ENCODE results near the gene SCMH1.
"Not testable (repeated sequence)": the region's sequence is repeated elsewhere in the genome, so short reads cannot be mapped to it uniquely, and the experiment has no call there.

Gene SCMH1

DNA sequence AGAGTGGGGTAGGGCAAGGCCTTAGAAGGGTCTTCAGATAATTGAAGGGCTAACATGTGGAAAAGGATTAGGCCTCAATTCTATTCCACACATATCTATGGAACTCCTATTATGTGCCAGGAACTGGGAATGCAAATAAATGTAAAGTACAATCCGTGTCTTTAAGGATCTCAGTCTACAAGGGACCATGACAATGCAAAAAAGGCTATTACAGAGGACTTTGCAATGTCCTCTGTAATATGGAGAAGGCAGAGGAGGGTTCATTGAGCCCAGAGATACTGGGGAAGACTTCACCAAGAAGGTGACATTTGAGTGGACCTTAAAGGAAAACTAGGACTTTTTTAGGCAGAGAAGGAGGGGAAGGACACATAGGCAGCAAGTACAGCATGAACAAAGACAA lies 4.5 kb upstream of the SCMH1 start:
- DNase-seq = no peak

DNA sequence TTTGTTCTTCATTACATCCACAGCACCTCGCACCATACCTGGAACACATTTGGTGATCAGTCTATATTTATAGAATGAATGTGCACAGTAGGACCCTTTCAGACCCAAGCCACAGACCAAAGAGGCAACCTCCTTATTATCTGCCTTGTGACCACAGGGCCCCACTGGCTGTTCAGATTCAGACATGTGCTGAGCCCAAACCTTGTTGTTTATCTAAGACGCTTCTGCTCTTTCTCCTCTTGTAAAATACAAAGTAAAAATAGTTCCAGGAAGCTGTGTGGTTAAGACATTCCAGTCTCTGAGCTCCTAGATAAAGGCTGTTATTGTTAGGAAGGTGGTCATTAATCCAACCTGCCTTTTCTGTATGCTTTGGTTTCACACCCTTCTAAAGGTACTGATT lies 3.6 kb upstream of the SCMH1 start:
- DNase-seq = no peak

DNA sequence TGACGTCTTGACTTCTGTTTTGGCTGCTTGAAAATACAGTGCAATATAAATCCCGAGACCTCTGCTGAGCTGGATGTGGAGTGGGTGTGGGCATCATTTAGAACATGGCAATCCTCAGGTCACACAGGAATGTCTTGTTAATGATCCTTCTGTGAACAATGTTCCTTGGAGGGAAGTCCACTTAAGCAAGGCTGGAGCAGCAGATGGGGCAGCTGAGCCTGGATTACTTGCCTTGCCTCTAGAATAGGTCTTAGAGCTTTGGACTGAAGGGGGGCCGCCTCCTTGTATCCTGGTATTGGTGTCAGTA lies 926 bp upstream of the SCMH1 start:
- no peak for DNase-seq

DNA sequence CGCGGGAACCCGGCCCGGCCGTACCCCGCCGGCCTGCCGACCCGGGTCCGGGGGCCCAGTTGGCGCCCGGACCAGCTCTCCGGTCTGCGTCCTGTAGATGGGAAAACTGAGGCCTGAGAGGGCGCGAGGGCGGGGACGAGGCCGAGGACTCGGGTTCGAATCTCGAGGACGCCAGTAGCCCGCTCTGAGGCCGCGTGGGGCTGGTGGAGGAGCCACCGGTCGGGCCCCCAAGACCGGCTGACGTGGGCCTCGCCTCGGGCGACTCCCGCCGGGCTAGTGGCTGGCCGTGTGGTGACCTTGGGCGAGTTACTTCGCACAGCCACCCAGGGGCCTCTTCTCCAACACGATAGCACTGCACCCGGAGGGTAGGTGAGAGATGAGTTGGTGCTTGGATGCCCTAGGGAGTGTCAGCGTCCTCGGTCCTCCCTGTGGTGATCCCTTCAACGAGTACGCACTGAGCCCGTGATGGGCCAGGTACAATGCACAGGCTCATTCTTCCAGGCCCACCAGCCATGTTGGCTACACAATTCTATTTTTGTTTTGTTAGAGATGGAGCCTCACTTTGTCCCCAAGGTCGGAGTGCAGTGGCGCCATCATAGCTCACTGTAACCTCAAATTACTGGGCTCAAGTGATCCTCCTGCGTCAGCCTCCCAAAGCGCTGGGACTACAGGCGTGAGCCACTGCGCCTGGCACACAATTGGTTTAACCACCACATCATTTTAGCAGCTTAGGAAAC lies 404 bp upstream of the SCMH1 start:
- no peak for DNase-seq

DNA sequence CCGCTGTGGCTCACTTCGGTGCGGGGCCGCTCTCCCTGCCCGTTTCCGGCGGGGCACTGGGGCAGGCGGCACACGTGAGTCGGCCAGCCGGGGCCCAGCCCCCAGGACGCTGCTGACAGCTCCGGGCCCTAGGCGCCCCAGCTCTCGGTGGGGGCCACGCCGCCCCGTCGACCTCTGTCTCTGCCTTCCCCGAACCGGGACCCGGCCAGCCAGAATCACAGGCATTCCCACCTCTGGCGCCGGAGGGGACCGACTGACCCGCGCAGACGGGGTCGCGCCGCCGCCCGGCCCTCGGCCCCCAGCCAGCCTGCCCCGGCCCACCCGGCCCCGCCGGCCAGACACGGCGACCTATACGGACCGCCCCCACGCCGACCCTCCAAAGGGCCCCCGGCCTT lies 755 bp downstream of the SCMH1 start:
- DNase-seq = no peak

DNA sequence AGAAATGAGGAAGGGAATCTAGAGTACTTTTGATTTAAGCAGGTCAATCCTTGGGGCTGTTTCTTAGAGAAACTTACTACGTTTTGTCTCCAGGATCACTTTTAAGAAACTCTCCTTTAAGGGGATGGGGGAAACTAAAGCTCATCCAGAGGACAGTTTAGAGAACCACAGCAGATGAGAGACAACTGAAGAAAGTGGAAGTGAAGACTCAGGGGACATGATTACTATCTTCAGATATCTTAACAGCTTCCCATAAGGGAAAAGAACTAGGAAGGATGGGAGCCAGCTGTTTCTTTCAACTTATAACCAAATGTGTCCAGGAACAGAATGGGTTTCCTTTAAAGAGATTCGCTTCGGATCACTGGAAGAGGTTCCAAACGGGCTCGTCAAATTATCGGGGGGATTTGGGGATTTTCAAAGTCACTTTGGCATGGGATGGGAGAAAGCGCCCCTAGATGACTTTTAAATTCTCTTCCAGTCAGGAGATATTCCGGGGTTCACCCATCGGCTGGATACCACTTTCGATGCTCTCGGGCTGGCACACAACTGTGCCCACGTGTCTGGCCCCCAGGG lies 1.2 kb downstream of the SCMH1 start:
- DNase-seq = no peak

DNA sequence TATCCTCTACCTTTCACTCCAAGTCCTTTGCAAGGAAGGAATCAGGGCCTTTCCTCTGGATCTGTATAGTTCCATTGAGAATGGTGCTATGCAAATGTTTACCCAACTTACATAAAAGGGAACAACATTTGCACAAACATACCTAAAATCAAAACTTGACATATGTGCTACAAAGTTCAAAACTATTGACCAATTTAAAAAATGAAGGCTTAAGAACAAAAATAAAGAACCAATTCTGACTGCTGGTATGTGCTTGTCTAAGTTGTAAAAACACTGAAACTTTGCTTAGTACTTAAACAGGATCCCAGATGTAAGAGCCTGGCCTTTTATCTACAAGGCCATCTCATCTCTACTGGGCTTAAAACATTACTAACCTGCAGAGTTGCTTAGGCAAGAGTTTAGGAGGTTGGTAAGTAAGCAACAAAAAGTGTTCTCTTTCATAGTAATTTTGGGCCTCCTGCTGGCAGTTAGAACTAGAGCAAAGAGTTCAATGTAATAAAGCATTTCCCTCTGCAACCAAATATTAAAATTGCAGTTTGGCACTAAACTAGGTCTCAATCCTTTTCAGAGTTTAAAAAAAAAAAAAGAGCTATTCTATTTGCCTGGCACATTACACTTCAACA lies 2.0 kb downstream of the SCMH1 start:
- no peak for DNase-seq

DNA sequence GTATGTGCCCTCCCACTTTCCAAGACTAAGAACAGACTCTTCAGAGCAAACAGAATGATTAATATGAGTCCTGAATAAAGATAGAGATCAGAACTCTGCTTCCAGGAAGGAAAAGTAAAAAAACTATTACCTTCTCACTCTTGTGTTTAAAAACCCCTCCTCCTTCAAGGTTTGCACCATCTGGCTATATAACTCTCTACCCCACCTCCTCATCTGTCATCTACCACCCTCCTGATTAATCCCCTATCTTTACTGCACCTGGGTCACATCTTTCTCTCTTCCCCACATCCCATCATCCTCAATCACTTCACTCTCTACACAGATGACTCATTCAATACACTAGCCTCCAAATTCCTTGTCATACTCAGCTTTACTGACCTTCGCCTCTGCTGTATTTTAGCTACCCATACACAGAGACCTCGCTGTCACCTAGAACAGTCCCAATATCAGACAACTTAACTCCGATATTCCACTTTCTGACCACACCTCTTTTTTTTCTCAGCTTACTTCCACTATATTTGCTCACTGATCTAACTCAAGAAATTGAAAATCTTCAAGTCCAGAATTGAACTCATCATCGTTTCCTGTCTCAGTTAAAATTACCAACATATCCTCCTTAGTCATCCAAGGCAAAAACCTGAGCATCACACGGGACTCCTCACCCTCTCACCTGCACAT lies 3.7 kb downstream of the SCMH1 start:
- DNase-seq = no peak

DNA sequence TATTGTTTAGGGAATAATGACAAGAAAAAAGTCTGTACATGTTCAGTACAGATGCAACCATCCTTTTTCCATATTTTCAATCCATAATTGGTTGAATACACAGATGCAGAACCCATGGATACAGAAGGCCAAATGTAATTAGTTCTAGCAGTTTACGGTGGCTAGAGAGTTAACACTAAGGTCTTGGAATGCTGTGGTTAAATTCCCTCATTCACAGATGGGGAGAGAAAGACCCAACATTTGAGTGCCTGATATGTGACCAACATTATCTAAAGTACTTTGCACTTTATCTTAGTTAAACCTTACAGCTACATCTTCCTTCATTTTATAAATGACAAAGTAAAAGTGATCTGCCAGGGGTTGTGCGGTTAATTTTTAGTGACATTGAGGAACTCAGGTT lies 5.3 kb downstream of the SCMH1 start:
- DNase-seq = no peak

DNA sequence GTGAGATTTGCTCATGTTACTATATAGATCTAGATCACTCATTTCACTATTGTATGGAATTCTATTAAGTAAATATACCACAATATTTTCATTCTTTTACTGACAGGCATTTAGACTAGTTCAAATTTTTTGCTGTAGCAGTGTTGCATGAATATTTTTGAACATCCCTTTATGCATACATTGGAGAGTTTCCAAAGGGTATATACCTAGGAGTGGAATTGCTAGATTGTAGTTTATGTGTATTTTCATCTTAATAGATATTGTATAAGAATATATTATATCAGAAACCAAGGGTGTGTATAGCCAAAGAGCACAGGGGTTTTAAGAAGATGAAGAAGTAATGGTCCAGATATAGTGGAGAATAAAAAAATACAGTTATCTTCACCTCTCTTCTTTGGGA lies 6.2 kb downstream of the SCMH1 start:
- DNase-seq = no peak

DNA sequence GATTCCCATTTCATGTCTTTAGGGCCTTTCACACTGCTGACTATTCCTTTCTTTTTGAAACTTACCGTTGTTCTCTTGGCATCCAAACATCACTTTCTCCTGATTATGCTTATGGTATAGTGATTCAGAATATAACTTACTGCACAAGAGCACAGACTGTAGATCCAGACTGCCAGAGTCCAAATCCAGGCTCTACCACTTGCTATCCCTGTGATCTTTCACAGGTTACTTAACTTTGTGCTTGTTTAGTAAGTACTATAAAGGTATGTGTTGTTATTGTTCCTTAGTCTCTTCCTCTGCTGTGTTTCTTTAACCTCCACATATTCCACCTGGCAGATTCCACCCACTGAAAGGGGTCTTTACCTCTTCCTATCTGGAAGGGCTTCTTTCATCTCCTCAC lies 8.4 kb downstream of the SCMH1 start:
- no peak for DNase-seq

DNA sequence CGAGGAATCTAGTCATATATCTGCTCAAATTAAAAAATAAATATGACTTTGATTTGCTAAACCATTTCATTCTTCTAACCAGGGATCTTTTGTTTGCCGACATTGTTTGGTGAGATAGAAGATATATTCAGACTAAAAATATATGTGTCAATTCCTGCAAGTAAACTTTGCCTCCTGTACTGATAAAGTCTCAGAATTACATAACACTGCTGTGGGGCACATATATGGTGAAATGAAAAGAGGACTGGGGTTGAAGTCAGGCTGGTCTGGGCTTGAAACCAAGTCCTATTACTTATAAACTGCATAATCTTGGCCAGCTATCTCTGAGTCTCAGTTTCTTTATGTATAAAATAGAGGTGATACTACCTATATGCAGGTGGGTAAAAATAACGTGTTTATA lies 9.8 kb downstream of the SCMH1 start:
- DNase-seq = no peak

DNA sequence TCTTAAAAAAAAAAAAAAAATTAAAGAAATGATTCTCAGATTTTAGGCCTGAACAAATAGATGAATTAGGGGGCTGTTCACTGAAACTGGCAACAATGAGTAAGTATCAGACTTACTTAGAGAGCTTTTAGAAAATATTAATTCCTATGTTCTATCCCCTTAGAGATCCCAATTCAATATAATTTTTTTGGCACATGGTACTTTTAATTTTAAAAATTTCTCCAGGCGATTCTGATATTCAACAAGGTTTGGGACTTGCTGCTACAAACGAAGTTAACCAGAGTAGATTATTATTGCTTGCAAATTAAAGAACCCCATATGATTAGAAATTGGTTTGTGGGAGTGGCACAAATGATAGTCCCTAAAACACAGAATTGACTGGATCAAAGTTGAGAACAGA lies 11.4 kb downstream of the SCMH1 start:
- no peak for DNase-seq

DNA sequence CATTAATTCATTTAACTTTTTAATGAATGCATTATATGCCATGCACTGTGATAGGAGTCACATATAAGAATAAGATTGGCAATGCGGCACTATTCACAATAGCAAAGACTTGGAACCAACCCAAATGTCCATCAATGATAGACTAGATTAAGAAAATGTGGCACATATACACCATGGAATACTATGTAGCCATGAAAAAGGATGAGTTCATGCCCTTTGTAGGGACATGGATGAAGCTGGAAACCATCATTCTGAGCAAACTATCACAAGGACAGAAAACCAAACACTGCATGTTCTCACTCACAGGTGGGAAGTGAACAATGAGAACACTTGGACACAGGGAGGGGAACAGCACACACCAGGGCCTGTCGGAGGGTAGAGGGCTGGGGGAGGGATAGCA lies 12.9 kb downstream of the SCMH1 start:
- DNase-seq = not testable (repeated sequence)

DNA sequence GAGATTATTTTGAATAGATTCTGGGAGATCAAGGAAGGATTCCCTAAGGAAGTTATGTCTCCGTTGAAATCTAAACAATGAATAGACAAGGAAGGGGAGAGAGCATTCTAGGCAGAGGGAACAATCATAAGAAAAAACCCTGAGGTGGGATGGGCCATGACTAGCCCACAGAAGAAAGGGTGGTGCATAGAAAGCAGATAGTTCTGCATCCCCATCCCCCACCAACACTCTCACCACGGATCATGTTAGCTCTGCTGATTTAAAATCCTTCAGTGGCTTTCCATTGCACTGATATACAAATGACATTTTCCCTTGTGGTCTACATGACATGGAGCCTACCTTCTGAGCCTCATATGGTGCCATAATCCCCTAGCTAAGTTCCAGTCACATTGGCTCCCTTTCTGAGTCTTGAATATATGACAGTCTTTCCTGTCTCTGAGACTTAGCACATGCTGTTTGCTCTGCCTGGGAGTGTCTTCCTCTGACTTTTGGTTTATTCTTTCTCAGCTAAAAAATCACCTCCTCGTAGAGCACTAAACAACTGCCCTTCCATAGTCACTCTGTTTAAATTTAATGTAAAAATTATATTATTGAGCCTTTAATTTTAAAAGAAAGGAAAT lies 15.2 kb downstream of the SCMH1 start:
- DNase-seq = no peak

DNA sequence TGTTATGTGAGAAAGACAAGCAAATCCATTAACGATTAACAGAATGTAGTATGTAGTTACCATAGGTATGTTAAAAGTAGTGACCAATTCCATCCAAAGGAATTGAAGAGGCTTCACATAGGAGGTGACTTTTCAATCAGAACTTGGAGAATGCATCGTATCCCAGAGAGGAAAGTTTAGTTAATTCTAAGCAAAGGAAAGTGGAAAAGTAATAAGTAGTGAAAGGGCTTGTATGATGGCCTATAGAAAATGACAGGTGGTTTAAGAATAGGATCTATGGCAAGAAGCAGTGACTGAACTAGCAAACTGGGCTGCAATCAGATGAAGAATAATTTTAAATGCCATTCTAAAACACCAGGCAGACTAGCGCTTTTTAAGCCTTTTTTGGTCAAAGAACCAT lies 16.6 kb downstream of the SCMH1 start:
- no peak for DNase-seq

DNA sequence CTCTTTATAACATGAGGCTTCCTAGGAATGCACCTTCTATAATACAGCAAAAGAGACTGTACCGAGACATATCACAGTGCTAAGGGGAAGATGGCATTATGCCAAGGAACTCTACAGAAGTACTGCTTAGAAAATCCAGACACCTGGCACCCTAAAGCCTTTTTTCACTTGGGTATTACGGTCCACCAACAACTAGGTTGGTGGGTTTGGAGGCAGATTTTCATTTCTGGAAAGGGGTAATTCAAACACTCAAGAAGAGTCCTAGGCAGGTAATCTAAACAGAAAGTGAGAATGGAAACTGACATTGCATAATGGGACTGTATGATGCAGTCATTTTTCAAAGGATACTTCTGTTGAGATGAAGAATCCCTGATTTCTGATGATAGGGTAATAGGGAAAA lies 19.6 kb downstream of the SCMH1 start:
- no peak for DNase-seq

DNA sequence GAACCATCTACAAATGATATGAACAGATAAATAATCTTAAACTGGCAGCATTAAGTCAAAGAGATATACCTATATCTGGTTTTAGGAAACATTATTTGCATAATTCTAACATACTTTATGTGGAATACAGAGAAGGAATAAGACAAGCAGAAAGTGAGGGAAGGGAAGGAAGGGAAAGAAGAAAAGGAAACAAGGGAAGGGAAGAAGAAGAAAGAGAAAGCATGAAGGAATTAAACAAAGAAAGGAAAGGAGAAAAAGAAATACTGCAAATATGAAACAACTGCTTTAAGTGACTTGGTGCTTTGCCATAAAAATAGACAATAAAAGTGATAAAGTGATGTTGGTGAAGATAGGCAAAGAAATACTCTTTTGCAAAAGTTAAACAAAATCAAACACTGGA lies 20.1 kb downstream of the SCMH1 start:
- DNase-seq = no peak

DNA sequence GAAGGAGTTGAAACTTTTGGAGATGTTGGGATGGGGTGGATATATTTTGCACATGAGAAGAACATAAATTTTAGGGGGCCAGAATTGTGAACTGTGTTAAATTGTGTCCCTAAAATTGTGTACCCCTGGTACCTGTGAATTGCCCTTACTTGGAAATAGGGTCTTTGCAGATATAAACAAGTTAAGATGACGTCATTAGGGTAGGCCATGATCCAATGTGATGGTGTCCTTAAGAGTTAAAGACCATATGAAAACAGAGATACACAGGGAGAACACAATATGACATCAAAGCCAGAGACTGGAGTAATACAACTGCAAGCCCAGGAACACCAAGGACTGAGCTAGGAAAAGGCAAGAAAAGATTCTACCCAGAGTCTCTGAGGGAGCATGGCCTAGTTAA lies 24.0 kb downstream of the SCMH1 start:
- DNase-seq = no peak

DNA sequence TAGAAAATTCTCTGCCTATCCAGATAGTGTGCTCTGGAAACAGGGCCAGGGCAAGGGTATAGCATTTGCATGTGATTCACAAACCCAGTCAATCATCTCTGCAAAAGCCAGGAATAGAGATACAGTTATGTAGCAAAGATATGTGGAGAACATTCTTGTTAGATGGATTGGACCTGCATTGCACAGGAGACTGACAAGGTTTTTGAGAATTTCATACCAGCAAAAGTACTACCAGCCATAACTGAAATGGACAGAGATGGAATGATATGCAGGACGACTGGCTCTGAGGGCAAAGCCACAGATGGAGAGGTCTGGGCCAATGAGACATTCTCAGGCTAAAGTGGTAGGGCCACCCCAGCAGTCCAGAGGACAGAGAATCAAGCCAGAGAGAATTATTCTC lies 24.7 kb downstream of the SCMH1 start:
- DNase-seq = no peak

DNA sequence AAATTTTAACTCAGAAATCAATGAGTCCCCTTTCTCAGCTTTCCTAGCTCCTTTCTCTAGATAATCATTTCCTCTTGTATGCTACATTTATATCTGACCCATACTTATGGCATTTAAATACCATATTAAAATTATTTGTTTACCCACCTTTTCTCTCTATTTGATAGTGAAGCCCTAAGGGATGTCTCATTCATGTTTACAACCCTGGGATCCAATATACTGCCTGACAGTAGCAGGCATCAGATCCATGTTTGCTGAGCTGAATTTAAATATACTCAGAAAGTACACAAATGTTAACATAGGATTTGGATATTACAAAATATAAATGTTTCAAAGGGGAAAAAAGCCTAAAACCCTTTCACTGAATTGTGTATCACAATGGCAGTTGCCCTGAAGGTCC lies 26.5 kb downstream of the SCMH1 start:
- DNase-seq = no peak

DNA sequence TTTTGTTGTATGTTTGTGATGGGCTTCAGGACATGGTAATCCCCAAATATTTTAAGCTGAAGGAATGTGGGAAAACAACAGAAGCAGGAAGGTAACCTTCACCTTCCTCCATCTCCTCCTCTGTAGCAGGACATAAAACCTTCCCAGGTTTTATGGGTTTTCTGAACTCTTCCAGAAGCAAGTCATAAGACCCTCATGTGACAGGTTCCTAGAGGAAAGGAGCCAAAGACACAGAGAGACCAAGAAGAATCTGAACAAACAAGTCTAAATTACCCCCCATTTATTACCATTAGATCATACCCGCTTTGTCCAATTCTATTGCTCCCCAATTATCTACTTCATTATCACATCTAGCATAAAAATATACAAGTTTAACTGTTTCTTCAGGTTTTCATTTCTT lies 28.8 kb downstream of the SCMH1 start:
- DNase-seq = no peak

DNA sequence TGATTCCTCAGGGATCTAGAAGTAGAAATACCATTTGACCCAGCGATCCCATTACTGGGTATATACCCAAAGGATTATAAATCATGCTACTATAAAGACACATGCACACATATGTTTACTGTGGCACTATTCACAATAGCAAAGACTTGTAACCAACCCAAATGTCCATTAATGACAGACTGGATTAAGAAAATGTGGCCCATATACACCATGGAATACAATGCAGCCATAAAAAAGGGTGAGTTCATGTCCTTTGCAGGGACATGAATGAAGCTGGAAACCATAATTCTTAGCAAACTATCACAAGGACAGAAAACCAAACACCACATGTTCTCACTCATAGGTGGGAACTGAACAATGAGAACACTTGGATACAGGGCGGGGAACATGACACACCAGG lies 30.5 kb downstream of the SCMH1 start:
- not testable (repeated sequence) for DNase-seq

DNA sequence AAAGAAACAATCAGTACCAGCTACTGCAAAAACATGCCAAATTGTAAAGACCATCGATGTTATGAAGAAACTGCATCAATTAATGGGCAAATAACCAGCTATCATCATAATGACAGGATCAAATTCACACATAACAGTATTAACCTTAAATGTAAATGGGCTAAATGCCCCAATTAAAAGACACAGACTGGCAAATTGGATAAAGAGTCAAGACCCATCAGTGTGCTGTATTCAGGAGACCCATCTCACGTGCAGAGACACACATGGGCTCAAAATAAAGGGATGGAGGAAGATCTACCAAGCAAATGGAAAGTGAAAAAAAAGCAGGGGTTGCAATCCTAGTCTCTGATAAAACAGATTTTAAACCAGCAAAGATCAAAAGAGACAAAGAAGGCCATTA lies 35.1 kb downstream of the SCMH1 start:
- not testable (repeated sequence) for DNase-seq
